Testis (tissue), 3 donors: ENCODE results near the gene SCG2. TPM values are rescaled to one million over a fixed set of nuclear protein-coding genes. Genes with fewer than 3 reads are reported as not detected.

Source experiments
- DNase-seq: peaks from one replicate; pipeline ENCODE4 v3.0.0-alpha.2; 2019
- H3K27ac ChIP-seq, 2 donors: fragments of 200-600 bp; sonication (generic); one replicate each; pipeline ENCODE4 v1.5.1; 2019
- H3K27me3 ChIP-seq: fragments of 200-600 bp; sonication (generic); one replicate; pipeline ENCODE4 v1.5.1; 2019
- H3K36me3 ChIP-seq: fragments of 200-600 bp; sonication (generic); one replicate; pipeline ENCODE4 v1.5.1; 2017; ENCODE audit warnings: low read depth; ENCODE audit errors: missing control alignments
- H3K4me1 ChIP-seq: fragments of 200-600 bp; sonication (generic); one replicate; pipeline ENCODE4 v1.5.1; 2019
- H3K4me3 ChIP-seq, 2 donors: fragments of 200-600 bp; sonication (generic); one replicate each; pipeline ENCODE4 v1.5.1; 2017 to 2019
- H3K9me3 ChIP-seq: fragments of 200-600 bp; sonication (generic); one replicate; pipeline ENCODE4 v1.5.1; 2017
- POLR2A ChIP-seq: fragments of 450-650 bp; IDR thresholded peaks from one replicate; pipeline ENCODE4 v1.6.1; 2017; ENCODE audit warnings: antibody characterized with exemption, mild to moderate bottlenecking, moderate library complexity
- WGBS, 2 donors: methylation state at CpG; one replicate each; pipeline ENCODE4 v1.1.5; 2018; 5-methylcytosine and 5-hydroxymethylcytosine counted together
- intact Hi-C: fragments of 100-400 bp; cut with DNase I; formaldehyde crosslinking; loops from one replicate; pipeline ENCODE4 v1.15.1; 2023; ENCODE audit warnings: low total_unique reads
- polyA plus RNA-seq: library from polyadenylated mRNA; stranded (reverse); fragments of 350-450 nt; fragmentation: Illumina TruSeq; extraction: RNeasy Lipid Tissue Mini Kit (QIAGEN cat#74804); gene quantifications from one replicate; pipeline ENCODE4 v1.2.3, GENCODE V29; 2014; ENCODE audit warnings: low read depth, low replicate concordance; ENCODE audit not compliant: insufficient read depth
- total RNA-seq, 2 donors: library from RNA; depleted of rRNA; stranded (reverse); fragments of >200 nt; gene quantifications; one replicate each; pipeline ENCODE4 v1.2.3, GENCODE V29; 2016
- TF ChIP-seq, protein P1 (sequence below), 3 experiments: fragments of 450-650 bp in 2 of 3; fragments of 200-600 bp in 1 of 3; sonication (generic) in 1 of 3; IDR thresholded peaks; one replicate each; pipeline ENCODE4 v1.5.1; 2016 to 2019; ENCODE audit warnings: antibody characterized with exemption in 3 of 3, mild to moderate bottlenecking in 2 of 3, moderate library complexity in 1 of 3

The SCG2 gene
- total and polyA plus RNA-seq, 3 donors from 2014 or later: 0.31 to 1.2 (median 0.43) TPM

DNA sequence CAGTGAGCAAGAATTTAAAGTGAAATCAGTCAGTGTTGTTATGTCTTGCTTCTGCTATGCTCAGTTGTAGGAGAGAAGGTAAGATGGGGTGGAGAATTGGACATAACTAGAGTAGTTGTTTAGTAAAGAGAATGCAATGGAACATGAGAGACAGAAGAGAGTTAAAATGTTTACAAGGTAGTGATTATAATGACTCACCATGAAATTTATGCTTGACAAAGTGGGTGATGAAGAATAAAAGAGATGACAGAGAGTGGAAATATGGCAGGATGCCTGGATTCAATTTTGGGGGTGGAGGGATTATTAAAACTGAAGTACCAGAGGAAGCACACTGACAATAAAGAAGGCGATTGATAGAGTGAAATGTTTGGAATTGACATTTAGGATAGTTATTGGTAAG is 10.6 kb downstream of the SCG2 start:
- 83 to 97% methylated on average over 1 of the region's 1 CpG for WGBS, 2 donors
- no peak for TF ChIP-seq POLR2A
- TF ChIP-seq, protein P1, sequence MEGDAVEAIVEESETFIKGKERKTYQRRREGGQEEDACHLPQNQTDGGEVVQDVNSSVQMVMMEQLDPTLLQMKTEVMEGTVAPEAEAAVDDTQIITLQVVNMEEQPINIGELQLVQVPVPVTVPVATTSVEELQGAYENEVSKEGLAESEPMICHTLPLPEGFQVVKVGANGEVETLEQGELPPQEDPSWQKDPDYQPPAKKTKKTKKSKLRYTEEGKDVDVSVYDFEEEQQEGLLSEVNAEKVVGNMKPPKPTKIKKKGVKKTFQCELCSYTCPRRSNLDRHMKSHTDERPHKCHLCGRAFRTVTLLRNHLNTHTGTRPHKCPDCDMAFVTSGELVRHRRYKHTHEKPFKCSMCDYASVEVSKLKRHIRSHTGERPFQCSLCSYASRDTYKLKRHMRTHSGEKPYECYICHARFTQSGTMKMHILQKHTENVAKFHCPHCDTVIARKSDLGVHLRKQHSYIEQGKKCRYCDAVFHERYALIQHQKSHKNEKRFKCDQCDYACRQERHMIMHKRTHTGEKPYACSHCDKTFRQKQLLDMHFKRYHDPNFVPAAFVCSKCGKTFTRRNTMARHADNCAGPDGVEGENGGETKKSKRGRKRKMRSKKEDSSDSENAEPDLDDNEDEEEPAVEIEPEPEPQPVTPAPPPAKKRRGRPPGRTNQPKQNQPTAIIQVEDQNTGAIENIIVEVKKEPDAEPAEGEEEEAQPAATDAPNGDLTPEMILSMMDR (IDR thresholded peaks at IDR 0.05): no peak
- Histone ChIP-seq H3K9me3 (no peaks in the 10 kb centered on the region), H3K27ac (no peak overlapping the region), H3K36me3 (no peaks in the 10 kb centered on the region), H3K4me1 (no peaks in the 10 kb centered on the region), H3K27me3 (no peaks in the 10 kb centered on the region), H3K4me3 (no peak overlapping the region)
- intact Hi-C loops: no loop called here
- no peak for DNase-seq

DNA sequence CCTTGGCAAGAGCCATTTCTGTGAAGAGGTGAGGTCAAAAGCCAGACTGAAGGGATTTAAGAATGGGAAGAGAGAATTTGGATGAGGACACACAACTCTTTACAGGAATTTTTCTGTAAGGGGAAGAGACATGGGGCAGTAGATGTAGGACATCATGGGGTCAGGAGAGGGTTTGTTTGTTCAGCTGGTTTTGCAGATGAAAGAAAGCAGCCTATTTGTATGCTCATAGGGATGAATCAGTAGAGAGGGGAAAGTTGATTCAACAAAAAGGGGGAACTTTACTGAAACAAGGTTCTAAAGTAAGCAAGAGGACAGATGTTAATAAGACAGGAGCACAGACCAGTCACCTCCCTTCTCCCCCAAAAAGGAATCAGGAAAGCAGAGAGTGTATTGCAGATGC is 11.2 kb downstream of the SCG2 start:
- intact Hi-C loops: no loop called here
- Histone ChIP-seq H3K9me3 (no peaks in the 10 kb centered on the region), H3K4me3 (no peak overlapping the region), H3K36me3 (no peaks in the 10 kb centered on the region), H3K27ac (no peak overlapping the region), H3K4me1 (no peaks in the 10 kb centered on the region), H3K27me3 (no peaks in the 10 kb centered on the region)
- TF ChIP-seq, protein P1 (IDR thresholded peaks at IDR 0.05): no peak
- no peak for TF ChIP-seq POLR2A
- DNase-seq: no peak

DNA sequence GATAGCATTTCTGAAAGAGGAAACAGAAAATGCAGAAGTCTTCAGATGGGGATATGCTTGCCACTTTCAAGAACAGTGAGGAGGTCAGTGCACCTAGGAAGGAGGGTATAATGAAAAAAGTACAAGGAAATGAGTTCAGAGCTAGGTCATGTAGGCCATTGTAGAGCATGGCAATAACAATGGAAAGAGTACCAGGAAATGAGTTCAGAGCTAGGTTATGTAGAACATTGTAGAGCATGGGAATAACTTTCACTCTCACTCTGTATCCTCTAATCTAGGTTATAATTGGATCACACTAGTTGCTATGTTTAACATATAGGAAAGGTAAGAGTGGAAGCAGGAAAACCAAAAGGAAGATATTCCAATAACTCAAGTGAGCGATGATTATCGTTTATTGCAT is 12.3 kb downstream of the SCG2 start:
- Histone ChIP-seq H3K4me1 (no peaks in the 10 kb centered on the region), H3K9me3 (no peaks in the 10 kb centered on the region), H3K27me3 (no peaks in the 10 kb centered on the region), H3K27ac (no peak overlapping the region), H3K4me3 (no peak overlapping the region), H3K36me3 (no peaks in the 10 kb centered on the region)
- 90 to 98% methylated on average over 2 of the region's 2 CpGs for WGBS, 2 donors
- intact Hi-C loops: no loop called here
- no peak for DNase-seq
- TF ChIP-seq POLR2A: no peak
- TF ChIP-seq, protein P1 (IDR thresholded peaks at IDR 0.05): no peak

DNA sequence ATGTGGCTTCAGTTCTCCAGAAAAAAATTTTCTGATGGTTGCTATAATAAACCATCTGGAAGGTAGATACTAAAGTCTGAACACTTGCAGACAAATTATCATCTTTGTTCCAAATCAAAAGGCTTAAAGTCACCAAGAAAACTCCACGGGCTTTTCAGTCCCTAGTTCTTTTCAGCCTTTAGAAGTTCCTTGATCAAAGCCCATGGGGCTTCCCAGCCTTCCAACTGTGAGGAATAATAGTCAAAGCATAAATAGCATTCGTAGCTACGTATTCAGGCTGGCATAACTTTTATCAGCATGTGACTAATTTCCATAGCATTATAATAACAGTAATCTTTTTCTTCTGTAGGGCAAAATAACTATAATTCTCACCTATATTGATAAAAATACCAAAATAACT is 13.9 kb downstream of the SCG2 start:
- no peaks in the 10 kb centered on the region for H3K36me3 ChIP-seq
- no peak overlapping the region for H3K4me3 ChIP-seq
- no peak for TF ChIP-seq POLR2A
- TF ChIP-seq, protein P1 (IDR thresholded peaks at IDR 0.05): no peak
- WGBS, 2 donors: 79 to 86% methylated on average over 3 of the region's 3 CpGs
- H3K27me3 ChIP-seq: no peaks in the 10 kb centered on the region
- intact Hi-C loops: no loop called here
- no peak for DNase-seq
- H3K4me1 ChIP-seq: no peaks in the 10 kb centered on the region
- H3K27ac ChIP-seq: no peak overlapping the region
- no peaks in the 10 kb centered on the region for H3K9me3 ChIP-seq

DNA sequence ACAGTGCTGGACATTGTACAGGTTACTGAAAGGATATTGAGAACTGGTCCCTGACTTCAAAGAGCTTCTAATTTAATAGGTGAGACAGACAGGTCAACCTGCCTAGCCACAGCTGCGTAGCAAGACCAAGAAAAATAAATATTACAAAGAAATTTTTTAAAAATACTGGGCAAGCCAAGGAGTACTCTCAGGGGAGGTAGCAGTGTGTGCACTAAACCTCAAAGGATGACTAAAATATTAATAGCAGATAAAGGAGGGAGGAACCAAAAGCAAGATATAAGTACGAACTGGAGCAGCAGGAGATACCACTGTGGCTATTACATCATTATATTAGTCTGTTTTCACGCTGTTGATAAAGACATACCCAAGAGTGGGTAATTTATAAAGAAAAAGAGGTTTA is 14.9 kb downstream of the SCG2 start:
- no peaks in the 10 kb centered on the region for H3K9me3 ChIP-seq
- H3K4me1 ChIP-seq: no peaks in the 10 kb centered on the region
- H3K36me3 ChIP-seq: no peaks in the 10 kb centered on the region
- TF ChIP-seq, protein P1 (IDR thresholded peaks at IDR 0.05): no peak
- TF ChIP-seq POLR2A: no peak
- intact Hi-C loops: no loop called here
- WGBS, 2 donors: 70 to 72% methylated on average over 3 of the region's 3 CpGs
- no peak overlapping the region for H3K4me3 ChIP-seq
- DNase-seq: no peak
- no peak overlapping the region for H3K27ac ChIP-seq
- no peaks in the 10 kb centered on the region for H3K27me3 ChIP-seq
